Muscle layer of colon (tissue), 2 donors: Measurements from ENCODE around the gene OR52A5.

Experiments used
- H3K27ac ChIP-seq: one replicate; pipeline ENCODE4 v1.7.0; 2013; ENCODE audit warnings: low read depth, mild to moderate bottlenecking, low read length, moderate library complexity
- H3K27me3 ChIP-seq, 2 donors: one replicate each; pipeline ENCODE4 v1.7.0; 2013; ENCODE audit warnings: low read length in 2 of 2, mild to moderate bottlenecking in 2 of 2; ENCODE audit not compliant: insufficient read depth in 2 of 2, control insufficient read depth in 1 of 2
- H3K36me3 ChIP-seq: one replicate; pipeline ENCODE4 v1.7.0; 2013; ENCODE audit warnings: mild to moderate bottlenecking, low read length; ENCODE audit not compliant: insufficient read depth
- H3K4me1 ChIP-seq: one replicate; pipeline ENCODE4 v1.7.0; 2013; ENCODE audit warnings: mild to moderate bottlenecking, low read length; ENCODE audit not compliant: insufficient read depth
- H3K4me3 ChIP-seq, 2 donors: one replicate each; pipeline ENCODE4 v1.7.0; 2013; ENCODE audit warnings: low read length in 2 of 2, low read depth in 1 of 2, mild to moderate bottlenecking in 1 of 2, moderate library complexity in 1 of 2
- H3K9ac ChIP-seq: one replicate; pipeline ENCODE4 v1.7.0; 2013; ENCODE audit warnings: low read length
- H3K9me3 ChIP-seq: one replicate; pipeline ENCODE4 v1.7.0; 2013; ENCODE audit warnings: mild to moderate bottlenecking, low read length
- donor health status: abdominal sarcoma.
- donor health status: Adenocarcinoma of cecum.

The OR52A5 gene

DNA sequence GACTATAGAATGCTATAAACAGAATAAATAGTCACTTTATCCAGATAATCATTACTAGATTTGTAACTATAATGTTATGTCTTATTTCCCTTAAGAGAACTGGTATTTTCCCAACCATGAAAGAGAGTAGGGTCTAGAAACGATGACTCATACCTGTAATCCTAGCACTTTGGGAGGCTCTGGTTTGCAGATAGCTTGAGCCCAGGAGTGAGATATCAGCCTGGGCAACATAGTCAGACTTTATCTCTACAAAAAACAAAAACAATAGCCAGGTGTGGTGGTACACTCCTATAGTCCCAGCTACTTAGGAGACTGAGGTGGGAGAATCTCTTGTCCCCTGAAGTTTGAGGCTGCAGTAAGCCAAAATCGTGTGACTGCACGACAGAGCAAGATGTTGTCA, 30.9 kb downstream of the OR52A5 start:
- no peaks in the 10 kb centered on the region for H3K4me1 ChIP-seq
- no peaks in the 10 kb centered on the region for H3K36me3 ChIP-seq
- no peak overlapping the region for H3K27ac ChIP-seq
- no peaks in the 10 kb centered on the region for H3K27me3 ChIP-seq
- no peak overlapping the region for H3K9ac ChIP-seq
- H3K9me3 ChIP-seq: no peaks in the 10 kb centered on the region
- no peak overlapping the region for H3K4me3 ChIP-seq

DNA sequence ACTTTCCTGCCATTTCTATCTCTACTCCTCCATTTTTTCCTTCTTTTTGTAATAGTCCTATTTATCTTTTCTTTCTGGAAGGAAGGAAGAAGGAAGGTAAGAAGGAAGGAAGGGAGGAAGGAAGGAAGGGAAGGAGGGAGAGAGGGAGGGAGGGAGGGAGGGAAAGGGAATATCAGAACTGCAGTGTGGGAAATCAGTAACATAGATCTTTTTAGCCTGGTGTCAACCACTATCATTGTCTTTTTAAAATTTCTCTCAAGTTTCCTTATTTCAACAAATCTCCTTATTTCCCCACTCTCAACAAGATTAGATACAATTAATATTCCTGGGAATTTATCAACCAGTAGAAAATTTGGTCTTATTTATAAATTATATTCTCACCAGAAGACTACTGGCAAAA, 35.1 kb downstream of the OR52A5 start:
- H3K27me3 ChIP-seq: no peaks in the 10 kb centered on the region
- no peaks in the 10 kb centered on the region for H3K4me1 ChIP-seq
- no peak overlapping the region for H3K27ac ChIP-seq
- H3K4me3 ChIP-seq: no peak overlapping the region
- no peaks in the 10 kb centered on the region for H3K9me3 ChIP-seq
- no peaks in the 10 kb centered on the region for H3K36me3 ChIP-seq
- no peak overlapping the region for H3K9ac ChIP-seq

DNA sequence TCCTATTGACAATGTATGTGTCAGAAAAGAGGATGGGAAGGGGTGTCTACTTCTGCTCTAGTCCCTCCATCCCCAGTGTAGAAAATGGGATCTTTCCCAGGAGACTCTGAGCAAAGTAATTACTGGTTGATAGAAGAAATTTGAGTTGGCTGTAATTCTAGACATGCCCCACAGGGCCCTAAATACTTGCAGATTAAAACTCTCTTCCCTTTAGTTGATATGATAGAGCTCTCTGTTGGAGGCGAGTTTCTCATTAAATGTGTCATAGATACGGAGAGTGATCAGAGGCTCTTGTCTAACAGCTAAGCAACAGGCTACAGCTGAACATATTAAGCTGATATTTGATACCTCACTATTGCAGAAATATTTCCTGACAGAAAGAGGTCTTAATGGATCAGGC, 35.9 kb downstream of the OR52A5 start:
- H3K27ac ChIP-seq: no peak overlapping the region
- no peaks in the 10 kb centered on the region for H3K4me1 ChIP-seq
- no peaks in the 10 kb centered on the region for H3K36me3 ChIP-seq
- no peaks in the 10 kb centered on the region for H3K27me3 ChIP-seq
- H3K9ac ChIP-seq: no peak overlapping the region
- H3K4me3 ChIP-seq: no peak overlapping the region
- no peaks in the 10 kb centered on the region for H3K9me3 ChIP-seq

DNA sequence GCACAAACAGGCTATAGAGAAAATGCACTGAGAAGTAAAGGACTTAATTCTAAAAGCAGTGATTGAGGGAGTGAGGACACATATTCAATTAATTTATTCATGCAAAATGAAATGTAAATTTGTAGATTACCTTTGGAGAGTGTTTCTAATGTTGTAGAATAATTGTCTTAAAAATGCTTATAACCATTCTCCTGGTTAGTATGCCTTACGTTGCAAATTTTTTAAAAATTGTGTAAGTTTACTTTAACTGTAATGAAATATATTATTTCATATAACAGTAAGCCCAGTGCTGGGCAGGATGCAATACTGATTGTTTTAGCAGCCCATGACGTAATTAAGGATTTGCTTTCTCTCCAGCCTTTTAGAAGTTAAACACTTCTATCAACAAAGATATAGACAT, 42.1 kb downstream of the OR52A5 start:
- Histone ChIP-seq H3K4me3 (no peak overlapping the region), H3K36me3 (no peaks in the 10 kb centered on the region), H3K4me1 (no peaks in the 10 kb centered on the region), H3K27me3 (no peaks in the 10 kb centered on the region), H3K27ac (no peak overlapping the region), H3K9ac (no peak overlapping the region), H3K9me3 (no peaks in the 10 kb centered on the region)

DNA sequence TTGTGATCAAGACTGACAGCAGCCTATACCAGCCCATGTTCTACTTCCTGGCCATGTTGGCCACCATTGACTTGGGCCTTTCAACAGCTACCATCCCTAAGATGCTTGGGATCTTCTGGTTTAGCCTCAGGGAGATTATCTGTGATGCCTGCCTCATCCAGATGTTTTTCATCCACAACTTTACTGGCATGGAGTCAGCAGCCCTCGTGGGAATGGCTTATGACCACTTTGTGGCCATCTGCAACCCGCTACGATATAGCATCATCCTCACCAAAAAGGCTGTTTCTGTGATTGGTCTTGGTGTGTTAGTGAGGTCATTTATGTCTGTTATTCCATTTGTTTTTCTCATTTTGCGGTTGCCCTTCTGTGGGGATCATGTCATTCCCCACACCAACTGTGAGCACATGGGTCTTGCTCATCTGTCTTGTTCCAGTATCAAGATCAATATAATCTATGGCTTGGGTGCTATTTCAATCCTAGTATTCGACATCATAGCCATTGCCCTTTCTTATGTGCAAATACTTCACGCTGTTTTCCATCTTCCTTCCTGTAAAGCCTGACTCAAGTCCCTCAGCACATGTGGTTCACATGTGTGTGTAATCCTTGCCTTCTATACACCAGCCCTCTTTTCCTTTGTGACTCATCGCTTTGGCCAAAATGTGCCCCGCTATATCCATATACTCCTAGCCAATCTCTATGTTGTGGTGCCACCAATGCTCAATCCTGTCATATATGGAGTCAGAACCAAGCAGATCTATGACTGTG, 45.2 kb downstream of the OR52A5 start:
- Histone ChIP-seq H3K9ac (no peak overlapping the region), H3K36me3 (no peaks in the 10 kb centered on the region), H3K27me3 (no peaks in the 10 kb centered on the region), H3K4me3 (no peak overlapping the region), H3K27ac (no peak overlapping the region), H3K9me3 (no peaks in the 10 kb centered on the region), H3K4me1 (no peaks in the 10 kb centered on the region)

DNA sequence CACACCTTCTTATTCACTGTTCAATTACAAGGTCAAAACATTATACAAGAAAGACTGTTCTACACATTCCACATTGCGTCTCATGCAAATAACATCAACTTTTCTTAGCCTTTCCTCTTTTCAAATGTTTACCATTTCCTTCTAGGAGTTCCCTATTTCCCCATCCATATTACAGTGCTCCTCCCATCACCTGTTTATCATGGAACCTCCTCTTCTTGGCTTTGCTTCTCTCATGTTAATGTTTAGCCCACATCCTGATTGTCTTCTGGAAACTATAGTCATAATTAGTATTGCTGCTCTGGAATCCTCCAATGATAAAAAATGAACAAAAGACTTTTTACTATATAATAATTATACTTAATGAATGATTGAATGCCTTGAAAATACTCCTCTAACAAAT, 47.5 kb downstream of the OR52A5 start:
- no peak overlapping the region for H3K4me3 ChIP-seq
- no peak overlapping the region for H3K9ac ChIP-seq
- no peaks in the 10 kb centered on the region for H3K36me3 ChIP-seq
- no peaks in the 10 kb centered on the region for H3K4me1 ChIP-seq
- H3K27ac ChIP-seq: no peak overlapping the region
- no peaks in the 10 kb centered on the region for H3K9me3 ChIP-seq
- H3K27me3 ChIP-seq: no peaks in the 10 kb centered on the region

DNA sequence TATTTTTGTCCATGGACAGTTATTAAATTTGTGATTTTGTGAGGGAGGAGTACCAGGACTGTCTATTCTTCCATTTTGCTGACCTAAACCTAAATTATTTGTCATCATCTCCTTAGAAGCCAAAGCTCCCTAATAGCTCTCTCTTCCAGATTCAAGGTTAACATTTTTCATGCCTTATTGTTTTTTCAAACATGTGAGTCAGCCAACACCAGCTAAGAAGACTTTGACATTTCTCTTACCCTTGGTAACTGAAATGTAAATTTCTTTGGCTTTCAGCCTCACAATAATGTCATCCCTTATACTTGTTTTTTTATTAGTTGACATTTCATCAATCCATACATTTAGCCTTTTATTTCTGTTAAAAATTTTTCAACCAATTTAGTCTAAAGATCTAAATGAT, 49.6 kb downstream of the OR52A5 start:
- no peak overlapping the region for H3K9ac ChIP-seq
- no peaks in the 10 kb centered on the region for H3K4me1 ChIP-seq
- no peaks in the 10 kb centered on the region for H3K27me3 ChIP-seq
- H3K9me3 ChIP-seq: no peaks in the 10 kb centered on the region
- H3K27ac ChIP-seq: no peak overlapping the region
- no peaks in the 10 kb centered on the region for H3K36me3 ChIP-seq
- H3K4me3 ChIP-seq: no peak overlapping the region

DNA sequence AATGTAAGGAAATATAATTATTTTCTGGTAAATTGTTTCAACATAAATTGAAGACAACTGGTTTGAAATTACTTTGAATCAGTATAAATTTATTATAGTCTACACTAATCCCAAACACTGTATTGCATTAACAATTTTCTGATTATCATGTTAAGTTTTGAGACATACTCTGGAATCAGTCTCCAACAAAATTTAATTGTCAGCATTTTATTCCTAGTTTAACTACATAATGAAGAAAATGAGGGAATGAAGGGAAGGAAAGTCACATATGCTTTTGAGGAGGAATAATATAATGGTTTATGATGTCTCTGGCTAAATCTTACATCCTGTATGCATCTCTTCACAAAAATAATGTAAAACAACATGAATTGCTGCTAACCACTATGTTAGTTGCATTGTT, 54.6 kb downstream of the OR52A5 start:
- H3K4me1 ChIP-seq: no peaks in the 10 kb centered on the region
- no peaks in the 10 kb centered on the region for H3K27me3 ChIP-seq
- H3K9ac ChIP-seq: no peak overlapping the region
- no peak overlapping the region for H3K27ac ChIP-seq
- no peak overlapping the region for H3K4me3 ChIP-seq
- no peaks in the 10 kb centered on the region for H3K9me3 ChIP-seq
- no peaks in the 10 kb centered on the region for H3K36me3 ChIP-seq

DNA sequence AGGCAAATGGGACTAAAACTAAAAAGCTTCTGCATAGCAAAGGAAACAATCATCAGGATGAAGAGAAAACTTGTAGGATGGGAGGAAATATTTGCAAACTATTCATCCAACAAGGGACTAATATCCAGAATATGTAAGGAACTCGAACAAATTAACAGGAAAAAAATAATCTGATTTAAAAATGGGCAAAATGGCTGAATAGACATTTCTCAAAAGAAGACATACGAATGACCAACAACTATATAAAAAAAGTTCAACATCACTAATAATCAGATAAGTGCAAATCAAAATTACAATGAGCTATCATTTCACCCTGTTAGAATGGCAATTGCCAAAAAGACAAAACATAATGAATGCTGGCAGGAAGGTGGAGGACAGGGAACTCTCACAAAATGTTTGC, 56.8 kb downstream of the OR52A5 start:
- H3K36me3 ChIP-seq: no peaks in the 10 kb centered on the region
- no peaks in the 10 kb centered on the region for H3K27me3 ChIP-seq
- H3K27ac ChIP-seq: no peak overlapping the region
- H3K9ac ChIP-seq: no peak overlapping the region
- no peaks in the 10 kb centered on the region for H3K4me1 ChIP-seq
- no peak overlapping the region for H3K4me3 ChIP-seq
- H3K9me3 ChIP-seq: no peaks in the 10 kb centered on the region
